Measurements from ENCODE around the gene DAGLA. TPM values are rescaled to one million over a fixed set of nuclear protein-coding genes. Genes with fewer than 3 reads are reported as not detected.
A peak's percentile ranks its signal among the peaks of the same experiment; 100 is the strongest.

DAGLA gene
- total RNA-seq, 1 experiment from 2014 or later: 4.5 TPM

DNA sequence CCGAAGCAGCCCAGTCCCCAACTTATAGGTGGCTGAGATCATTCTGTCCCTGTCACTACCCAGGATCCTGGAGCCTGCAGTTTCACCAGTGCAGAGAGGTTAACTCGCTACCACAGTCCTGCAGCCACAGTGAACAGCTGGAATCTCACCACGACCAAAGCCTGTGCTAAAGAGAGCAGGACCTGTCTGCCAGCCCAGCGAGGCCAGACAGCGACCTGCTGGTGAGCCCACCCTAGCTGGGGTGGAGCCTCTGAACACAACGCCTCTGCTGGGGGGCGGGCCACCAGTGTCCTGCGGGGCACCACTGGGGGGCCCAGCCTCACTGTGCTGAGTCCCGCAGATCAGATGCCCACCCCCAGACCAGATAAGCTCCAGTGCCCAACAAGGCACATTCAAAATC lies 33.3 kb downstream of the DAGLA start:
- no peak overlapping the region for H2BK5ac ChIP-seq (ENCODE audit: insufficient read length, low read length)
- H2AFZ ChIP-seq (ENCODE audit: low read length): no peak overlapping the region
- no peak overlapping the region for H2BK20ac ChIP-seq (ENCODE audit: low read depth, low read length, poor library complexity, severe bottlenecking)
- H3K56ac ChIP-seq (ENCODE audit: insufficient read length, low read depth, low read length): no peak overlapping the region
- H3K9me3 Mint-ChIP-seq: no peaks in the 10 kb centered on the region
- H3K4ac ChIP-seq (ENCODE audit: low read depth, low read length): no peak overlapping the region
- no peak for DNase-seq
- H3K14ac ChIP-seq (ENCODE audit: insufficient read depth, low read length): no peak overlapping the region
- H3K23ac ChIP-seq (ENCODE audit: insufficient read length, low read depth, low read length): no peak overlapping the region
- no peak overlapping the region for H3K27ac ChIP-seq (ENCODE audit: insufficient read length, low read depth, low read length)
- no peaks in the 10 kb centered on the region for H3K27me3 Mint-ChIP-seq (ENCODE audit: low read depth)
- H3K9me3 ChIP-seq (ENCODE audit: control insufficient read depth, low read depth, low read length): no peaks in the 10 kb centered on the region
- WGBS (ENCODE audit: extremely low coverage, insufficient read length, low lambda C conversion rate): no CpG with 5 or more reads among the region's 9 CpGs
- H3K27ac Mint-ChIP-seq: peak overlapping the region in 1 of 3 experiments; percentile 77; a peak in 1 of 7 replicates
- no peak overlapping the region for H3K4me3 Mint-ChIP-seq
- H4K91ac ChIP-seq (ENCODE audit: insufficient read length, low read depth, low read length): no peak overlapping the region
- no peak overlapping the region for H4K5ac ChIP-seq (ENCODE audit: insufficient read length, low read depth, low read length)
- no peak overlapping the region for H2AK5ac ChIP-seq (ENCODE audit: insufficient read length, low read length)
- H3K4me1 Mint-ChIP-seq: peaks cover 51 to 63% of the 10 kb centered on the region in 2 experiments
- H3K79me2 ChIP-seq (ENCODE audit: insufficient read depth, low read length): no peaks in the 10 kb centered on the region
- H3K9ac ChIP-seq (ENCODE audit: extremely low read depth, insufficient read length, low read length): no peak overlapping the region
- no peak overlapping the region for H2BK15ac ChIP-seq (ENCODE audit: low read depth, low read length)
- no peak overlapping the region for H3T11ph ChIP-seq (ENCODE audit: low read length)
- TF ChIP-seq, protein P1, sequence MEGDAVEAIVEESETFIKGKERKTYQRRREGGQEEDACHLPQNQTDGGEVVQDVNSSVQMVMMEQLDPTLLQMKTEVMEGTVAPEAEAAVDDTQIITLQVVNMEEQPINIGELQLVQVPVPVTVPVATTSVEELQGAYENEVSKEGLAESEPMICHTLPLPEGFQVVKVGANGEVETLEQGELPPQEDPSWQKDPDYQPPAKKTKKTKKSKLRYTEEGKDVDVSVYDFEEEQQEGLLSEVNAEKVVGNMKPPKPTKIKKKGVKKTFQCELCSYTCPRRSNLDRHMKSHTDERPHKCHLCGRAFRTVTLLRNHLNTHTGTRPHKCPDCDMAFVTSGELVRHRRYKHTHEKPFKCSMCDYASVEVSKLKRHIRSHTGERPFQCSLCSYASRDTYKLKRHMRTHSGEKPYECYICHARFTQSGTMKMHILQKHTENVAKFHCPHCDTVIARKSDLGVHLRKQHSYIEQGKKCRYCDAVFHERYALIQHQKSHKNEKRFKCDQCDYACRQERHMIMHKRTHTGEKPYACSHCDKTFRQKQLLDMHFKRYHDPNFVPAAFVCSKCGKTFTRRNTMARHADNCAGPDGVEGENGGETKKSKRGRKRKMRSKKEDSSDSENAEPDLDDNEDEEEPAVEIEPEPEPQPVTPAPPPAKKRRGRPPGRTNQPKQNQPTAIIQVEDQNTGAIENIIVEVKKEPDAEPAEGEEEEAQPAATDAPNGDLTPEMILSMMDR (conservative IDR thresholded peaks at IDR 0.05): no peak
- peaks cover 3% of the 10 kb centered on the region for H3K23me2 ChIP-seq (ENCODE audit: insufficient read length, low read depth, low read length, poor library complexity, severe bottlenecking)
- no peaks in the 10 kb centered on the region for H3K79me1 ChIP-seq (ENCODE audit: insufficient read depth, low read depth, low read length, poor library complexity, severe bottlenecking)
- no peak overlapping the region for H2BK12ac ChIP-seq (ENCODE audit: insufficient read length, low read depth, low read length)
- no peak overlapping the region for H3K4me2 ChIP-seq (ENCODE audit: insufficient read depth, insufficient read length, low read length)
- no peak overlapping the region for H3K18ac ChIP-seq (ENCODE audit: insufficient read length, low read depth, low read length)
- no peaks in the 10 kb centered on the region for H3K36me3 Mint-ChIP-seq (ENCODE audit: insufficient read depth in 1 of 3, low read depth in 3 of 3)
- peaks cover 5% of the 10 kb centered on the region; the same call in 1 of the 2 replicates for H3K4me1 ChIP-seq (ENCODE audit: insufficient read depth, low read length)
- no peak overlapping the region for H2BK120ac ChIP-seq (ENCODE audit: low read depth, low read length, poor library complexity, severe bottlenecking)
- H4K8ac ChIP-seq (replicated peaks; ENCODE audit: insufficient read length, low read depth, low read length): no peak overlapping the region
- H3K27me3 ChIP-seq (ENCODE audit: insufficient read depth, low read length): no peaks in the 10 kb centered on the region
- no peaks in the 10 kb centered on the region for H4K20me1 ChIP-seq (ENCODE audit: control insufficient read depth, insufficient read depth, insufficient read length)

Data from H9 (cell line).